ENCODE data around the gene NOL7.
A peak's percentile ranks its signal among the peaks of the same experiment; 100 is the strongest.

NOL7 gene

DNA sequence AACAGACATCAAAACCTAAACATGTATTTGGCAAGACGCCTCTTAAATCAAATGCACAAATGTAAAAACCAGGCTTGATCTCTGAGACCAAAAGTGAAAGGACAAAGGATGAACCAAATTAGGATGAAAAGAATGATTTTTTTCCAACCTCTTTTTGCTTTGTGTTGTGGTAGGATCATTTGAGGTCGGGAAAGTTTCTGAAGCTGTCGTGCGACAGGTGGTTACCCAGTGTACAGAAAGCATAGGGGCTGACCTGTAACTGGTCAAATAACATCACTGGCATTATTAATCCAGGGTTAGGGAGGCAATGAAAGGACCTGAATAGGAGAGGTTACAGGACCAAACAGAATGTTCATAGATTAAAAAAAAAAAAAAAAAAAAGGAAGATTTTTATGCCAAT, 18.1 kb upstream of the NOL7 start:
- no peak for DNase-seq (ENCODE audit: low spot score)

- DNase-seq (ENCODE audit: low spot score): no peak
These were observed 15.1 kb upstream of the NOL7 start for GRCh38 chr6:13600036-13600435.

DNA sequence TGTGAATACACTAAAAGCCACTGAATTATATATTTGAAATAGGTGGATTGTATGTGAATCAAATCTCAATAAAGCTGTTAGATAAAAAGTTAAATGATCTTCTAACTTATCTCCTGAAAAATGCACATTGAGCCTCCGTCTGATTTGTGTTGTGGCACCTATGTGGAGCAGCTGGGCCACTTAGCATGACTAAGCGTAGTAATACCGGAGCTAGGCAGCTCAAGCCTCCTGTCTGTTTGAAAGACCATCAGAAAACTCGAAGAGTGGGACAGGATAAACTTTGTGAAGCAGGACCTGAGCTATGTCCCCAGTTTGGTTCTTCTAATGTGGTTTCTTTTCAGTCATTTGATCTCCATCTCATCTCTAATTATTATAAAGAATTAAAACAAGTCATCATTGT, 11.0 kb upstream of the NOL7 start:
- no peak for DNase-seq (ENCODE audit: low spot score)

GRCh38 chr6:13604546-13605416, 10.4 kb upstream of the NOL7 start:
- DNase-seq (ENCODE audit: low spot score): no peak

GRCh38 chr6:13605634-13606033, 9.5 kb upstream of the NOL7 start:
- DNase-seq (ENCODE audit: low spot score): no peak

GRCh38 chr6:13611715-13612114, 3.4 kb upstream of the NOL7 start:
- no peak for DNase-seq (ENCODE audit: low spot score)

- no peak for DNase-seq (ENCODE audit: low spot score)
These were observed 2.0 kb upstream of the NOL7 start for GRCh38 chr6:13613029-13613594.

DNA sequence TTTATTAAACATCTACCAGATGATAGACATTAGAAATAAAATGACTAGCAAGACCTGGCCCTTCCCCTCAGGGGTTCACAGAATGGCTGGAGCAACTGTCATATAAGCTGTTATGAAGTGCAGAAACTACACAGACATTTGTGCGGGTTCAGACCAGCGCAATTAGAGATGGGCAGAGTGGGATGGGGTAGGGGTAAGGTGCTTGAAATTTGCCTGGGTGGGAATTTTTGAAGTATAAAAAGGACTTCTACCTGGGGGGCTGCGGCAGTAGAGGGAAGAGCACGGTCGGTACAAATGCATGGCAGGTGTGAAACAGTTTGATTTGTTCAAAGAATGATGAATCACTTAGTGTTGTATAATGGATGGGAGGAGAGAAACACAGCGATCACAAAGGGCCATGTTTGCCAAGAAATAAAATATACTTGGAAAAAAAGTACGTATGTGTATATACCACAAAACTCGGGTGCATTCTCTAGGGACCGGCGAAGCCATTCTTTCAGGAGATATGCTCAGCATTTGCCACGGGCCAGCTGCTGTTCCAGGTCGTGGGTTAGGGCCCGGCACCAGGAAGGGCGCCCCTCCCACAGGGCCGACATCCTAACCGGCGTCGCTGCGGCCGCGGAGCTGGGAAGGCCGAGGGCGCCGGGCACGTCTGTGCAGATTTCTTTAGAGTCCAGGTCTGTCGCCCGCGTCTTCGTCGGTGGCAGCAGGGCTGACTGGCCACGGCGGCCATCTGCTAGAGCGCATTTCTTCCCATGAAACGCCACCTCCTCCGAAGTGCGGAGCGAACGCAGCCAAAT, 809 bp upstream of the NOL7 start:
- DNase-seq (ENCODE audit: low spot score): no peak

DNA sequence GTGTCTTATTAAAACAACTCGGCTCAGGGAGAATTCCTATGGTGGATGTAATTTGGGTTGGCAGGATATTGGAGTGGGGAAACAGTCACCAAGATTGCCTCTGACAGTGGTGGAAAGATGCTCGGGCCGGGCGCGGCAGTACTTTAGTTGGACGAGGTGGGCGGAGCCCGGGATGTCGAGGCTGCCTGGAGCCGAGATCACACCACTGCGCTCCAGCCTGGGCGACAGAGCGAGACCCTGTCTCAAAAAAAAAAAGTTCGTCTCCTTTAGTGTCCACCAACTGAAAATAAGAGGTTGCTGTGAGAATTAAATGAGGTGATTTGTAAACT, 621 bp downstream of the NOL7 start:
- peak; percentile 55 for DNase-seq (ENCODE audit: low spot score)

- no peak for DNase-seq (ENCODE audit: low spot score)
These were observed 1.9 kb downstream of the NOL7 start for GRCh38 chr6:13617066-13617465.

- DNase-seq (ENCODE audit: low spot score): peak; percentile 62
These were observed 9.7 kb downstream of the NOL7 start for GRCh38 chr6:13624871-13625288.

GRCh38 chr6:13629459-13630116, 14.5 kb downstream of the NOL7 start:
- DNase-seq (ENCODE audit: low spot score): no peak

DNA sequence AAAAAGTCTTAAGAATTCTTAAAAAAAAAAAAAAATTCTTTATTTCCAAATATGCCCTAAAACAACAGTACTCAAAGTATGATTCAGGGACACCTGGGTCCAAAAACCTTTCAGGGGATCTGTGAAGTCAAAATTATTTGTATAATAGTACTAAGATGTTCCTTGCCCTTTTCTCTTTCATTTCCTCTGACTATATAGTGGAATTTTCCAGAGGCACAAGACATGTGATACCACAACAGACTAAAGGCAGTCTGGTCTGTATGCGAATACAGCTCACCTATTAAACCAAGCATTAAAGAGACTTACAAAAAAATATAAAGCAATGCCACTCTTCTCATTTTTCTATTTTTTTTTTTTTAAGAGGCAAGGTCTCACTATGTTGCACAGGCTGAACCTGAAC, 15.4 kb downstream of the NOL7 start:
- no peak for DNase-seq (ENCODE audit: low spot score)

DNA sequence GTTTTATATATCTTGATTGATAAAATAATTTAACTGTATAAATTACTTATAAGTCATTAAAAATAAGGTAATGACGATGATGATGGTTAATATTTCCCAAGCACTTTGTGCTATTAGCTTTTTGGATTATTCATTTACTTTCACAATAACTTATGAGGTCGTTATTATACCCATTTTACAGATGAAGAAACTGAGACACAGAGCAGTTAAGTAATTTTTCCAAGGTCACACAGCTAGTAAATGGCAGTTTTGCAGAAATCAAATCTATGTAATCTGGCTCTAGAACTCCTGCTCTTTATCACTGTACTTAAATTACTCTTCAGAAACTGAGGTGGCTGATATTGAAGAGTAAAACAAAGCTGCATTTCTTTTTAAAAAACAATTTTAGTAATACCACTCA, 18.2 kb downstream of the NOL7 start:
- no peak for DNase-seq (ENCODE audit: low spot score)

DNA sequence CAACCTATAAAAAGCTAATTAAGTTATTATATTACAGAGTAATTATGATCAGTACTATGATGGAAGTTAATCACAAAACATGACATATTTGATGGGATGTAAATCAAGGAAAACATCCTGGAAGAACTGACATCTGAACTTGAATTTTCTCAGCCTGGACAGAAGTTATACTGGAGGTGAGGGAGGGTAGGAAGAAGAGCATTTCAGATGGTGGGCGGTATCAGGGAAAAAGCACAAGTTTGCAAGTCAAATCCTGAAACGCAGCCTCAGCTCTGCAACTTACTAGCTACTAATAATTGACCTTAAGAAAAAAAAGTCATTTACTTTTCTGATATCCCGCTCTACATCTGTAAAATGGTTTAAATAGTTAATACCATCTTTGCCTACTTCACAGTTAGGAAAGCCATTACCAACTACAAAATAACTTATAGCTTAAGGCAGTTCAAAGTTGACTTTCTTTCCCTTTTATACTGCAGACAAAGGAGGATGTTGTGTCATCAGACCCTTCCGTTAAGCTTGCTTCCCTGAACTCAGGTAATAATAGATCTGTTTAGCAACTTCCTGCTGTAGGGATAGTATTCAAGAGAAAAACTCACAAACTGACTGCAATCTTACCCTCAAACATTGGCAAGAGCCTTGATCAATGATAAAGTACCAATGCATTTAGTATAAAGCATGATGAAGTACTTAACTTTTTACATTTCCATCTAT, 21.0 kb downstream of the NOL7 start:
- no peak for DNase-seq (ENCODE audit: low spot score)

DNA sequence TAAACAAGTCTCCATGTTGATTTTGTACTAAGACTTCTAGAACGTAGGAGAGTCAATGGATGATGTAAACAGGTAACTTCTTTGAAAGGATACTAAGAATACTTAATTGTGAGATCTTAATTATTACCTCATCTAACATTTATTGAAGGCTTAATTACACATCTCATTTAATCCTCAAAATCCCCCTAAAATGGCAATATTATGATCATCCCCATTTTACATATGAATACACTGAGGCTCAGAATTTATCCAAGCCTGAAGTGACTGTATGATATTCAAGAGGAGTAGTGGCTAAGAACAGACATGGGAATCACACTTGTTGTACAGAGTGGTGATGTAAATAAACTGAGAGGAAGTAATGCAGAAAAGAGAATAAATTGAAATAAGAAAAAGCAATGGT, 22.9 kb downstream of the NOL7 start:
- DNase-seq (ENCODE audit: low spot score): no peak

DNA sequence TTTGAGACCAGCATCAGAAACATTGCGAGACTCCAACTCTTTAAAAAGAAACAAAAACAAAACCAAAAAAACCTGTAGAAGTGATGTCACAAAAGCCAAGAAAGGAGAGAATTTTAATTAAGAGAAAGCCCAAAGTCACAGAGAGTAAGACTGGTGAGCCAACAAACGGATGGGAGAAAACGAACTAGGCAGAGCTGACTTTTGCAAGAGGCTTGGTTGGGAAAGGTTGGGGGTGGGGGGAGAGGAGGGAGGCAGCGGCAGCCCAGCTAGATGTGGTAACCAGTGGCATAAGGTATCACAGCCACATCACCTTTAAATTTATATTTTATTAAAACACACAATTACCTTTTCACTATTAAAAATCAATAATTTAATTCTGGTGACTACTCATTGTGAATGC, 23.5 kb downstream of the NOL7 start:
- DNase-seq (ENCODE audit: low spot score): no peak

- no peak for DNase-seq (ENCODE audit: low spot score)
These were observed 26.2 kb downstream of the NOL7 start for GRCh38 chr6:13641315-13641714.

DNA sequence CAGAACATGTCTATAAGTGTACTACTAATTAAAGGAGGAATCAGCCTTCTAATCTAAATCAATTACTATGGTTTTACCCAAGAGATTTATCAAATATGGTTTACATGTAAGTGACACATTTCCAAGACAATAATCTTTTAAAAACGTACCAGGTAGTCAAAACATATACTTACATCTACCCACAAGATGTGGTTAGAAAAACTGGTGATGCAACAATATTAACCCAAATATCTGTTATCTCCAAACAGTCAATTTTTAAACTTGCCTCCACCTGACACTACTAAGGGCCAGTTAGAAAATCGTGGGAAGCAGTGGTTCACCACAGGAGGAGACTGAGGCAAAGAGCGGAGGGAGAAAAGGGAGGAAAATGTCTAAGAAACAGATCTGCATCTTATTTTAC, 28.0 kb downstream of the NOL7 start:
- DNase-seq (ENCODE audit: low spot score): no peak

DNA sequence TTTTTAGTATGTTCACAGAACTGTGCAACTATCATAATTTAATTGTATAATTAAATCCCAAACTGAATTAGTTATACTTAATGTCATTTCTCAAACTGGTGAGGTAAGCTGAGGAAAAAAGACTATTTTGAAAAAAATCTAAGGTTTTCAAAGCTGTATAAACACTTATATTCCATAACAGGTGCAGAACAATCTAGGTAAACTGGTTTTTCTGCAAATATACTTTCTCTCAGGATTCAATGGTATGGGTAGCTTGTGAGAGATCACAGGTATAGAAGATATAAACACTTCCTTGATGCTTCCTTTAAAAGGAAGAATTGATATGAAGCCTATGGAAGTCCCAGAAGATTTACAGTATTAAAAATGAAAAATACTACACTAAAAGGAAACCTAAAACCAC, 33.7 kb downstream of the NOL7 start:
- DNase-seq (ENCODE audit: low spot score): no peak

GRCh38 chr6:13649393-13649792, 34.3 kb downstream of the NOL7 start:
- DNase-seq (ENCODE audit: low spot score): no peak

DNA sequence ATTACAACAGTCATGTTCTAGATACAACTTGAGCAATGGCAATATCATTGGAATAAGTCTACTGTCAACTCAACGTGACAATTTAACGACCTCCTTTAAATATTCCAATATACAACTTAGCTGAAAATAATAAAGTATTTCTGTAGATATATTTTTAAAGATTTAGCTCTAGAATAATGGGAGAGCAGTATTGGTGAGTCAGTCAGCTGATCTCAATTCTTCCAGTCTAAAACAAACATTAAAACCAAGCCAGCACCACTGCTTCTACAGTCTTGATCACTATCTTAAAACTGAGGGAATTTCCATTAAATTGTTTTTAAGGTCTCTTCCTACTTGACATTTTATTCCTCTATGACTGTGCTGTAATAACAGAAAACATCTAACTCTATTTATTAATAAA, 38.2 kb downstream of the NOL7 start:
- no peak for DNase-seq (ENCODE audit: low spot score)

Measured in hematopoietic multipotent progenitor cell treated with erythropoietin and hydrocortisone succinate and interleukin-3 and kit ligand, for 15 days (in vitro differentiated cells).